ENCODE data around the gene CSMD2. TPM values are rescaled to one million over a fixed set of nuclear protein-coding genes. Genes with fewer than 3 reads are reported as not detected.
A peak's percentile ranks its signal among the peaks of the same experiment; 100 is the strongest.

CSMD2 gene
- total and polyA plus RNA-seq, 2 donors from 2014 or later: 0.47 TPM; not detected in 1

GRCh38 chr1:34166625-34167361 lies 1.8 kb upstream of the CSMD2 start:
- H3K9ac ChIP-seq (ENCODE audit: low read length in 3 of 3): no peak overlapping the region
- intact Hi-C loops (cut with DNase I): no loop called here
- peaks cover 0 to 11% (median 0%) of the 10 kb centered on the region in 3 donors for H3K4me1 ChIP-seq (ENCODE audit: control insufficient read depth in 2 of 3, insufficient read depth in 2 of 3, low read depth in 1 of 3, low read length in 3 of 3)
- H3K9me3 ChIP-seq (ENCODE audit: control insufficient read depth in 2 of 3, insufficient read depth in 1 of 3, low read length in 3 of 3): no peaks in the 10 kb centered on the region
- H3K36me3 ChIP-seq (ENCODE audit: control insufficient read depth in 2 of 3, insufficient read depth in 3 of 3, low read length in 3 of 3): no peaks in the 10 kb centered on the region
- no peak overlapping the region for H3K27ac ChIP-seq (ENCODE audit: low read depth in 2 of 2, low read length in 2 of 2)
- DNase-seq: peak in 2 of 5 donors; percentile 8 to 41
- TF ChIP-seq CTCF (IDR thresholded peaks at IDR 0.05; ENCODE audit: borderline replicate concordance, extremely low read depth, insufficient read depth): no peak
- no peak for FAIRE-seq
- H3K27me3 ChIP-seq (ENCODE audit: control insufficient read depth, insufficient read depth, low read length): peaks cover 49% of the 10 kb centered on the region
- no peak overlapping the region for H3K4me3 ChIP-seq (ENCODE audit: low read length in 3 of 3)

- Histone ChIP-seq H3K9ac (ENCODE audit: low read length in 3 of 3) (no peak overlapping the region), H3K27ac (ENCODE audit: low read depth in 2 of 2, low read length in 2 of 2) (no peak overlapping the region), H3K4me1 (ENCODE audit: control insufficient read depth in 2 of 3, insufficient read depth in 2 of 3, low read depth in 1 of 3, low read length in 3 of 3) (peaks cover 0 to 11% (median 0%) of the 10 kb centered on the region in 3 donors), H3K27me3 (ENCODE audit: control insufficient read depth, insufficient read depth, low read length) (peaks cover 52% of the 10 kb centered on the region), H3K9me3 (ENCODE audit: control insufficient read depth in 2 of 3, insufficient read depth in 1 of 3, low read length in 3 of 3) (no peaks in the 10 kb centered on the region), H3K4me3 (ENCODE audit: low read length in 3 of 3) (no peak overlapping the region), H3K36me3 (ENCODE audit: control insufficient read depth in 2 of 3, insufficient read depth in 3 of 3, low read length in 3 of 3) (no peaks in the 10 kb centered on the region)
- TF ChIP-seq CTCF (IDR thresholded peaks at IDR 0.05; ENCODE audit: borderline replicate concordance, extremely low read depth, insufficient read depth): no peak
- intact Hi-C loops (cut with DNase I): no loop called here
- DNase-seq (peak in 2 of 5 donors; percentile 3 to 48), FAIRE-seq (no peak)
Observed at GRCh38 chr1:34166191-34166624, 1.2 kb upstream of the CSMD2 start.

DNA sequence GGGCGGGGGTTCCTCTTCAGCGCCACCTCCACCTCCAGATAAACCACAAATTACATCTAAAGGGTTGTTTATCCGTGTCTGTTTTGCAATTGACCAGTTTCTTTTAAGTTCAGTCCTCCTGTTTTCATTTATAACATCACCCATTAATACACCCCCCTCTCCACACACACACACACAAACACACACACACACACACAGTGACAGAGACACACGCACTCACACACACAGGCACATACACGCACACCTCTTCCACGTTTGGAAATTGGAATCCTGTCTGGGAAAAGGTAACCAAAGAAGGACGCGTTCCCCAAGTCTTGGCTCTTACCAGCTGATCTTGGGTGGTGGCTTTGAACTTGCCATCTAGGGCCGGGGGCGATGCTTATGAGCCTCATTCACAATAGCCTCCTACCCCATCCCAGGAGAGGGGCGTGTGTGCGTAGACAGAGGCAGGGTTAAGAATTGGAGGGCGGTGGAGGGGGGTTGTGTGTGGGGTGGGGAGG lies 442 bp upstream of the CSMD2 start:
- no peaks in the 10 kb centered on the region for H3K9me3 ChIP-seq (ENCODE audit: control insufficient read depth in 2 of 3, insufficient read depth in 1 of 3, low read length in 3 of 3)
- TF ChIP-seq CTCF (IDR thresholded peaks at IDR 0.05; ENCODE audit: borderline replicate concordance, extremely low read depth, insufficient read depth): no peak
- DNase-seq (peak in 1 of 5 donors; percentile 7), FAIRE-seq (no peak)
- peak overlapping the region in 1 of 3 donors; percentile 17 for H3K4me3 ChIP-seq (ENCODE audit: low read length in 3 of 3)
- H3K4me1 ChIP-seq (ENCODE audit: control insufficient read depth in 2 of 3, insufficient read depth in 2 of 3, low read depth in 1 of 3, low read length in 3 of 3): peaks cover 0 to 11% (median 0%) of the 10 kb centered on the region in 3 donors
- peaks cover 49% of the 10 kb centered on the region for H3K27me3 ChIP-seq (ENCODE audit: control insufficient read depth, insufficient read depth, low read length)
- H3K27ac ChIP-seq (ENCODE audit: low read depth in 2 of 2, low read length in 2 of 2): no peak overlapping the region
- intact Hi-C loops (cut with DNase I): no loop called here
- no peaks in the 10 kb centered on the region for H3K36me3 ChIP-seq (ENCODE audit: control insufficient read depth in 2 of 3, insufficient read depth in 3 of 3, low read length in 3 of 3)
- no peak overlapping the region for H3K9ac ChIP-seq (ENCODE audit: low read length in 3 of 3)

Data from kidney (tissue), 14 donors.